NOMO-1 (cell line): ENCODE measurements around the gene MYO1D.
"Not testable (repeated sequence)": the region's sequence is repeated elsewhere in the genome, so short reads cannot be mapped to it uniquely, and the experiment has no call there.

ENCODE experiments used
- DNase-seq, 2 experiments: peaks; one replicate each; lab custom pipeline; 2025; ENCODE audit not compliant: unreplicated experiment in 2 of 2; lab: John Stamatoyannopoulos, UW

Gene MYO1D

DNA sequence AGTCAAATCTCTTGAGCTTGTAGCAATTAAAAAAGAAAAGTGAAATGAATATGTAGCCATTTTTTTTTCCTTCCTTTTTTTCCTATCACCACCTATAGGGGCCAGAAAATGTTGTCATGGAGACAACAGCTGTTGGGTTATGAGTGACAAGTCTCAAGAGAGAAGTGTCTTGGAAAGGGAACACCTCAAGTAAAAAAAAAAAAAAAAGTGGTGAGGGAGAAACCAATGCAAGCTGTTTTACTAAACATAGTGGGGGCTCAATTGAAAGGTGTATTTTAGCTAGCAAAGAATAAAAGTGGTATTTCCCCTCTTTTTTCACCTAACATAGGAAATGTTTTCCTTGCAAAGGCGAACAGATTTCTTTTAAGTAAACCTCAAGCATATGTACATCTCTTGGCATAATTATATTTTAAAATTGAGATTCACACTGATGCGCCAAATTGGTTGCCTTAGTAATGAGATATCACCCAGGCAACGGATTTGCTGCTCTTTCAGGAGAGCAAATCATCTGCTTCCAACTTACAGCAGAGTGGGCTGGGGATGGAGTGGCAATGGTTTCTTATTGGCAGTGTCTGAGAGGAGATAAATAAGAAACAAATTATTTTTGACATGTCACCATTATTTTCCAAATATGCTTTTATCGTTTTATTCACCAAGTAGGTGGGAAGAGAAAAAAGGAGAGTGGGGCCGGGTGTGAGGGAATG is 183.6 kb downstream of the MYO1D start:
- no peak for DNase-seq

DNA sequence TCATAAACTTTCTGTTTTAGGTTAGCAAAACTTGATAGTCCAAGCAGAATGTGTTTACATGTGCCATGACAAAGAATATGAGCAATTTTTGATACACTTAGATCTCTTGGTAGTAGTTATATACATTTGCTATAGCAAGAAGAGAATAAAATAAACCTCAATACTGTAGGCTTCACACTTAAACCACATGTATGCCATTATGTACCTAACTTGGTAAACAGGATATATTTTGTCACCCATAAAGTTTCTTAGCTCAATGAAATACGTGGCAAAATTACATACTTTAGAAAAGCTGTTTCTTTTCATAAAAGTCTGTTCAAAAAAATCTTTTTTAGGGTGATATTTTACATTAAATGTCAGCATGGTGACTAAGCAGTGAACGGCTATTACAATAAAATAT is 184.7 kb downstream of the MYO1D start:
- no peak for DNase-seq

DNA sequence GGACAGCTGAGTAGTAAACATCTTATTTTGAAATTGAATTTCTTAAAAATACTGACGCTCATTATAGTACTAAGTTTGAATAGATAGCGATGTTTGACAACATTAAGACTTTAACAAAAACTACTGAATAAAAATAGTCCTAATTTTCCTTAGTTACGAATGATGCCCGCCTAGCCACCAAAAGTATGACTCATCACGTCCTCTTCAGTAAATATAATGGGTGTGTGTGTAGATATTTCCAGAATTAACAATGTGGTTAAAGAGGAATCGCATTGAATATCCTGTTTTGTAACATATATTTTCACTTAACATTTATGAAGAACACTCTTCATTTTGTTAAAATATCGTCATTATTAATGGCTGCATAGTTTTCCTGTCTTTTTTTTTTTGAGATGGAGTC is 187.6 kb downstream of the MYO1D start:
- no peak for DNase-seq

DNA sequence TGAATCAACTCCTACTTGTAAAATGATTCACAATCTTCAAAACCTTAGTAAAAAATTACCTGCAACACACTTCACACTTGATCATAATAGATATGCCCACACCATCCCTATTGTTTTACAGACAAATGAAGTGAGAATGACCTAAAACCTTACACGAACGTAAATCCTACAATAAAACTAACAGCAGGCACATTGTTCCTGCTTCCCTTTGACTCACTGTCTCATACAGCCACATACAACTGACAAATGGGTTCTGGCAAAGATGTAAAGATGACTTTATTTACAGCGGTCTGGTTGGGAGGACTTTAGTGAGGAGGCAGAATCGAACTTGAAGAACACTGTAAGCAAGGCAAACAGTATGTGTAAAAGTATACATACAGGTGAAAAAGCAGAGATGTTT is 188.7 kb downstream of the MYO1D start:
- DNase-seq: no peak

DNA sequence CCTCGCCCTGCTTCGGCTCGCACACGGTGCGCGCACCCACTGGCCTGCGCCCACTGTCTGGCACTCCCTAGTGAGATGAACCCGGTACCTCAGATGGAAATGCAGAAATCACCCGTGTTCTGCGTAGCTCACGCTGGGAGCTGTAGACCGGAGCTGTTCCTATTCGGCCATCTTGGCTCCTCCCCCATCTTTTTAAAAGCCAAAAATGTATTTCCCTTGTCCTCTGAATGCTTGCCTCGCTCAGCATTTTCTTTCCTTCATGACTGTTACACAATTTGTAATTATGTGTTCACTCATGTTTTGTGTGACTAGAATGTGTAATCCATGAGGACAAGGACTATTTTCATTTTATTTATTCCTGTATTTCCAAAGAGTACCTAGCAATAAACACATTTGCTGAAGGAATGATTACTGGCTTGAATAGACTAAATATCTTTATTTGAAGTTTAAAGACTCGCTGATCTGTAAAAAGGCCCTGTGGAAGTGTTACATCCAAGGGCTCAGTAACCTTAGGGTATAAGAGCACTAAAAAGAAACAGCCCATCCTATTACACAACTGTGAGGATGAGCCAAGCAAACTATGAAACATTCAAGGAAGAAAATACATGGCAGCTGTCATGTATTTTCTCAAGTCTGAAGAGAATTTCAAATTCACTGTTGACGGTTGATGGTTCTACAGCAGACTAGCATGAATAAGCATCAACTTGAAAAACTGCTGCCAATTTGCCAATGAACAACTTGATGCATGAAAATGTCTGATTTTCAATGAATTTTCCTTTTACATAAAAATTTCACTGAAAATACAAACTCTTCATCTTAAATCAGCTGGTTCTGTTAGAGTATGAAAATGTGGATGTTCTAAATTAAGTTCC is 192.6 kb downstream of the MYO1D start:
- no peak for DNase-seq

DNA sequence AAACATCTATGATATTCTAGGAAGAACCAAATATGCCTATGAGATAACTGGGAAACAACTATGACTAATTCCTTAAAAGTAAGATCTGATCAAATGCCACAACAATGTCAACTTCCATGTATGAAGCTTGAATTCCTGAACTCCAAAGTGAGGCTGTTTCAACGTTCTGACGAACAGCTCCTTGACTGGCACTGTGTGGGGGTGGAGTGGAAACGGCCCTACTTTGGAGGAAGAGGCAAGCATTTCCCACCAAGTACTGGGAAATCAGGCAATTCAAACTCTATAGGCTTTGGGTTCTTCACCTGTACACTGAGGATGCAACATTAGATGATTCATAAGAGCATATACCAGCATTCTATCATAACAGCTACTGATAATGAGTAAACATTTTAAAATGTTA is 203.0 kb downstream of the MYO1D start:
- DNase-seq: no peak

DNA sequence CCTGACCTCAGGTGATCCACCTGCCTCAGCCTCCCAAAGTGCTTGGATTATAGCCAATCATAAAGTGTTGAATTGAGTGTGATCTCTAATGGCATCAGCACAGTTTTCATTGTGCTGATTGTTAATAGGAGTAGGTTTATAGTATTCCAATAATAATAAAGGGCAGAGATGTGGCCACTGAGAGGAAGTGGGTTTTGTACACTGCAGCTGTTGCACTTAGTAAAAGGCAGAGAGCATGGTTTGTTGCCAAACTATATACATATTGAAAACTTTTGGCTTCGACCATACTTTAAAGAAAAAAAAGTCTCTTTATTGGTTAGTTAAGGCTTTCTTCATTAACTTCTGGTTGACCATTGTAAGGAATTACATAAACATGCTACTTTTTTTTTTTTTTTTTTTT is 204.2 kb downstream of the MYO1D start:
- no peak for DNase-seq

DNA sequence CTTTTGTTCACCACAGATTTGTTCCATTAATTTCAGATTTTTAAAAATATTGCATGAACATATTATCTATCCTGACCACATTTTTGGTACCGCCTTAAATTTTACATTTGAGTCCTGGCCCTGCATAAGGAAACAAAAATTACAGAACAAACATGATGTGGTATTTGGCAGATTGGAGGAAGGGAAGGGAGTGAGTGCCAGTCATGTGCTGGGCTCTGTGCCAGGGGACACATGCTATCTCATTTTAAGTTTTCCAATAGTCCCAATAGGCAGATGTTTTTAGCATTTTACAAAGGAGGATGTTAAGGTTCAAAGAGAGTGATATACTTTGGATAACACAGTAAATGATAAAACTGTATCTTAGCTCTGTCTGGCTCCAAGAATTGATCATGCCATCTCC is 205.0 kb downstream of the MYO1D start:
- DNase-seq: no peak

DNA sequence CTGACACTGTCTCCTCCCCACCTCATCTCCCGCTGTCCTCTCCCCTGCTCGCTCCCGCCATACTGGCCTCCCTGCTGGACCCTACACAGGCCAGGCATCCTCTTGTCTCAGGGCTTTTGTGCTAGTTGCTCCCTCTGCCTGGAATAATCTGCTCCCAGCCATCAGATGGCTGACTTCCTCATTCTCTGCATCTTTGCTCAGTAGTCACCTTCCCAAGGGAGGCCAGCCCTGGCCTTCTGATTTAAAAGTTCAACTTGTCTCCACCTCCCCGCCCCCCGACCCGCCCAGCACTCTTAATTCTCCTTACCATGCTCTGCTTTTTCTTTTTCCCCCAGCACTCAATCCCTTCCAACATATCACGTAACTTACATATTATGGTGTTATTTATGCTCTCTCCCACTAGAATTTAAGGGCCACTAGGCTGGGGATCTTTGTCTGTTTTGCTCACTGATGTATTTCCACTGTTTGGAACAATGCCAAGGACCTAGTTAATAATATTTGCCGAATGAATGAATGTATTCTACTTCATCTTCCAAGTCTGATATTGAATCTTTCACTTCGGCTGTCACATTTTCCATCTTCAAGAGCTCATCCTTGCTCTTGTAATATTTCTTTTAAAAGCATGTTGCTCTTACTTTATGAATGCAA is 211.9 kb downstream of the MYO1D start:
- DNase-seq: no peak

DNA sequence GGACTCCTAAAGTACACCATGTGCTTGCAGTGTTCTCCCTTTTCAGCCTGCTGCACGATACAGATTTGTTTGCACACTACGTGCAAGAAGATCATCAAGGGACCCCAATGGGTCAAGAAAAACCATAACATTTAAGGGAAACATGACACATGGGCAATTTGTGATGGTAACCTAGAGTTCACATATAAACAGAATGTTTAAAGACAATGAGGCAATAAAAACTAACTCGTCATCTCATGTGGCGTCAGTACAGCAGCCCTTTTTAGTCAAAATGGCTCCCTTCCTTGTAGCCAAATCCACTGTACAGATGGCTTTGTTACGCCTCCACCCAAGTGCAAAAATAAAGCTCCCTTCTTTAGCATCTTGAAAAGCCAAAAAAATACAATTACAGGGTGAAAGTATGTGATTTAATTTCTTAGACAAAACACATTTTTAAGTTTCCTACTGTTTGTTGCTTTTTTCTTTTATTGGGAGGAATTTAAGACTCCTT is 216.4 kb downstream of the MYO1D start:
- DNase-seq: no peak

DNA sequence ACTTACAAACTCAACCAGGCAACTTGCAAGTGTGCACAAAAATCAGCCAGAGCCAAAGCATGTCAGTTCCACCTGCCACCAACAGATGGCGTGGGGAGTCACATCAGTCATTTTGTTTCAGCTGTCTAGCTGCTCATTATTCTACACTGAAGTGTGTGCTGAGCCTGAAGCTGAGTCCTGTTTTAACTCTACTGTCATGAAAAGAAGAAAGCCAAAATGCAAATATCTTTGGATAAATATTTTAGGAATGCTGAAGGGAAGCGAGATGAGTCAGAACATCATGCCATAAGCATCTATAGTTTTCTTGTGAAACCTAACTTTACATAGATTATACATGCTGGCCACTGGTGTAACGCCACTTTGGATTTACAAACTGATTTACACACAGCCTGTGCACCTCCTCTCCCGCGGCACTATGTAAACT is 217.5 kb downstream of the MYO1D start:
- DNase-seq: peak in 1 of 2 experiments; percentile 29

DNA sequence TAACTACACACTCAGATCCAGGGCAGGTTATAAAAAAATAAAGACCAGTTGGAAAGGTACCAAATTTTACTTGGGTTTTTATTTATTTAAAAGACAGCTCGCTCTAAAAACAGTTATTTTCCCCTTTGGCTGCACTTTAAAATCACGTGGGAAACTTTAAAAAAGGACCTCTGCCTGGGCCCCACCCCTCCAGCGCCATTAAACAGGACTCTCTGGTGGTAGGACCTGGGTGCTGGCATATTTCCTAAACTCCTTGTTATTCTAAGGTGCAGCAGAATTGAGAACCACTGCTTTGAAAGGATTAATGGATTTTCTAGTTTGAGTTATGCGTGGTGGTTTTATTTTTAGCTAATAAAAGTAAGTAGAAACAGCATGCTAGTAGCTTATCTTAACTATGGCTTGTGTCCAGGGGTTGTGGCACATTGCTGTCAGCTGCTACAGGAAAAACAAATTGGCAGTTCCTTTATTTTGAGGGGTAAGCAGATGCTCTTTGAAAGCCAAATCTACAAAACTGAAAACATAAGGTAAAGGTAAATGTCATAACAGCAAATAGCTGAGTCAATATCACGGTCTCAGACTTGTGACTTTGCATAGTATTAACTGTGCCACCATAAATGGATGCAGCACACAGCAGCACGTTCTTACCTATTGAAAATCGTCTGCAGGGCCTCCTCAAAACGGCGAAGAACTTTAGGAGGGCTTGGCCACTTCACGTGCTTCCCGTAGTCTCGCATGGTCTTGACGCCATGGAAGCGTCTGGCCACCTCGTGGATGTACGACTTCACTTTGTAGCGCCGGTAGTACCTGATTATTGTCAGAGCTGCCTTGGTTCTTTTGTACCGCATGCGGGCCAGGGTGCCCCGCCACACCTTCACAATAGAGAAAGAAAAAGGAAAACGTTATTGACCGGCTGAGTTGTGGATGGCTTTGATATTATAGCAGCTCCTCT is 218.2 kb downstream of the MYO1D start:
- DNase-seq: no peak

DNA sequence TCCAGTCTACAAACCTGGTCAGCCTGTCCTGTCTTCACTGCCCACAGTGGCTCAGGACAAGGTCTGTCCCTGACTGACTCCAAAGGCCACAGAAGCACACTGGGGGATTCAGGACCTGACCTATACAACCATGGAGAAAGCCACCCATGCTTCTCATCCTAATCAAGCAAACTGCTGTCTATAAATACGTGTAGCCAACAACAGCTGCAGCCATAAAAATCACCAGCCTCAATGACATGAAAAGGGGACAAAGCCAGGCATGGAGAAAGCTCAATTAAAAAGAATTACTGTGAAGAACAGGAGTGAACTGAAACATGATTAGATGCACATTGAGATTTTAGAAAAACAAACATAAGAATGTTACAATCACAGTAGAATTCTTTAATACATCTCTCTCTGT is 220.0 kb downstream of the MYO1D start:
- DNase-seq: no peak

DNA sequence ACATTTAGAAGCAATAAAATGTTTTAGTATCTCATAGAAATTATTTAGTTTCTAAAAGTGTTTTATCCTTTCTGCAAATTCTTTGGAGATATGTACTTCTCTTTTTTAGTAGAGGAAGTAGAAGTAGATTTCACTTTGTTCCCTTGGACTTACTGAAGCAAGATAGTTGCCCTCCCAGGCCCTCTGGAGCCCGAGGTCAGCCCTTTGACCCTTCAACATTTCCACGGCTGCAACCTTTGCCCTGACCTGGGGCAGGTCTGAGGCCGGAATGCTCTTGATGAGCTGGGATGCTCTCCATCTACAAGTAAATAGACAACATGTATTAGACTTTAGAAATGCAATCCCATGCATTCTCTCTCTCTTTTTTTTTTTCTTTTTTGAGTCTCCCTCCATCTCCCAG is 222.6 kb downstream of the MYO1D start:
- peak in 1 of 2 experiments; percentile 50 for DNase-seq

DNA sequence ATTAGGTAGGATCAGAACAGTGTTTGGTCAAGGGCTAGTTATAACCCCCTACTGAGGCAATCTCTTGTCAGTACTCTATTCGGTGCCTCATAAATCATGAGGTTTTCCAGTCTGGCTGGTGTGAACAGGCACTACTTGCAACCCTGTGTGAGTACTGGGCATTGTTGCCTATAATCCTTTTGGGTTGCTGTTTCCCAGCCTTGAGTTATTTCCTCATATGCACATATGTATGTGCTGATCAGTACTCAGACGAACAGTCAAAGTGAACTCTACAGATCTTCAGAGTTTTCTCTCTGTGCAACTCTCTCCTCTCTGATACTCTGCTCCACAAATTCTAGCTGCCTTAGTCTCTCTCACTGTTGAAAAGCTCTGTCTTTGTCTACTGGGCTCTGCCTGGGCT is 225.8 kb downstream of the MYO1D start:
- DNase-seq: no peak

DNA sequence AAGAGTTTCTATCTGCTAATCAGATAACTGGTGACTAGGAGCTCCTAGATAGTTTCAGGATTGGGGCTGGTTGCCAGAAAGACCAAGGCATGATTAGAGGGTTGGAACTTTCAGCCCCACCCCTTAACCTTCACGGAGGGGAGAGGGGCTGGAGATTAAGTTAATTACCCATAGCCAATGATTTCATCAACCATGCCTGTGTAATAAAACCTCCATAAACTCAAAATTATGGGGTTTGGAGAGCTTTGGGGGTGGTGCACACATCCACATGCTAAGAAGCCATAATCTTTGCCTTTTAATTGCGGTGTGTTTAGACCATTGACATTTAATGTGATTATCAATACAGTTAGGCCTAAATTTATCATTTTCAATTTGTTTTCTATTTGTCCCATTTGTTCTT is 228.5 kb downstream of the MYO1D start:
- no peak for DNase-seq

DNA sequence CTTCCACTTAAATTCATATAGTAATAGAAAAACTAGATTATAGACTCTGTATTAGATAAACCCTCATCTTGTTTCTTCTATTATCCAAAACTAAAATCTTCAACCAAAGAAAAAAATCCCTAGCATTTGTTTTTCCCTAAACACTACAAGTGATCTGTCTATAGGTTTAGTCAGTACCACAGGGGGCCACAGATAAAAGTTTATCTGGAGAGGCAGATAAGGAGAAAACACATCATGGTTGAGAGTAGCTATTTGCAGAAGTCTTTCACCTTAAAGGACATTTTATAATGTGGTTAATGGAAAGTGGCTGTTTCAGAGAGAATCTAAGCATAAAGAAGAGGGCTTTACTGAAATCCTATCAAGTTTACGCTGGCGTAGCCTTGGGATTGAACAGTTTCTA is 230.0 kb downstream of the MYO1D start:
- DNase-seq: no peak

DNA sequence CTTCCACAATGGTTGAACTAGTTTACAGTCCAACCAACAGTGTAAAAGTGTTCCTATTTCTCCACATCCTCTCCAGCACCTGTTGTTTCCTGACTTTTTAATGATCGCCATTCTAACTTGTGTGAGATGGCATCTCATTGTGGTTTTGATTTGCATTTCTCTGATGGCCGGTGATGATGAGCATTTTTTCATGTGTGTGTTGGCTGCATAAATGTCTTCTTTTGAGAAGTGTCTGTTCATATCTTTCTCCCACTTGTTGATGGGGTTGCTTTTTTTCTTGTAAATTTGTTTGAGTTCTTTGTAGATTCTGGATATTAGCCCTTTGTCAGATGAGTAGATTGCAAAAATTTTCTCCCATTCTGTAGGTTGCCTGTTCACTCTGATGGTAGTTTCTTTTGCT is 235.4 kb downstream of the MYO1D start:
- DNase-seq: not testable (repeated sequence)

DNA sequence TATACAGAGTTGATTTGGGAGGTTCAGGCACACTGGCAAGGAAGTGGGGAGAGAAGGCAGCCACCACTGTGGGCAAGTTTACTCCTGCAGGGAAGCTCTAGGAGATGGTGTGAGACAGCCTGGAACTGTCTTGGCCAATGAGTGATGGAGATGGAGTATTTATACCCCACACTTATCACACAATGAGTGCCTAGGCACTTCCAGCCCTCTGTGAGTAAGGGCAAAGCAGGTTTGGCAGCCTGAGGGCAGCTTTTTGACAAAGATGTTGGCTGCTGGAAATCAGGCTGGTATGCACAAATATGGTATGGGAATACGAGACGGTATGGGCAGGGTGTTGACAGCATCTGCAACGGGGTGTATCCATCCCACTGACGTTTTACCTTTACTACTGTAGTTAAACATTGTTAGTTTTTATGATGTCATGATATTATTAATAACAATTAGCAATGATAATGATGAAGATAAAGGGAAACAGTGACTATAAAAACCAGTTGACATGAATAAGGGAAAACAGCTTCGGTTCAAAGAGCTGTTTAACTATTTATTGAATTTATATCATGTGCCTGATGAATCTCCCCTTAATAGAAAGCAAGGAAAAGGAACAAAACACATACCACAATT is 240.2 kb downstream of the MYO1D start:
- no peak for DNase-seq

DNA sequence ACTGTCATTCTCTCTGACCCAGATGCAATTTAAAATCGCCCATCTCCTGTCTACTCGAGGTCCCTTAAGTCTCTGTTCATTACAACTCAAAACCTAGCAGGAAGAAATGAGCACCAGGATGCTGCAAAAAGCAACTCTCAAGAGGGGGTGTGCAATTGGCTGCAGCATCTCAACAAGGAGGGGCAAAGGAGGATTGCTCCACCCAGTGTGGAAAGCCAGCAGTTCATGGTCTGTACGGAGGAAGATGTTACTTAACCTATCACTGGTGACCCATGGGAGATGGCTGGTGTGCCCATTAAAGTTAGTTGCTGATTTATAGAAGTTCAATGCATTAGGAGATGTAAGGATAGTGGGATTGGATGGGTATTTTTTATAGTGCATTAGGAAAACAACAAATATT is 242.8 kb downstream of the MYO1D start:
- DNase-seq: no peak
